AG08395 (cell line): Measurements from ENCODE around the gene SLC9A9.

Source experiments
- DNase-seq: peaks from one replicate; pipeline ENCODE4 v3.0.0; 2012; ENCODE audit warnings: mixed read lengths, low spot score

SLC9A9 gene

GRCh38 chr3:143843587-143843986, 4.7 kb downstream of the SLC9A9 start:
- no peak for DNase-seq

DNA sequence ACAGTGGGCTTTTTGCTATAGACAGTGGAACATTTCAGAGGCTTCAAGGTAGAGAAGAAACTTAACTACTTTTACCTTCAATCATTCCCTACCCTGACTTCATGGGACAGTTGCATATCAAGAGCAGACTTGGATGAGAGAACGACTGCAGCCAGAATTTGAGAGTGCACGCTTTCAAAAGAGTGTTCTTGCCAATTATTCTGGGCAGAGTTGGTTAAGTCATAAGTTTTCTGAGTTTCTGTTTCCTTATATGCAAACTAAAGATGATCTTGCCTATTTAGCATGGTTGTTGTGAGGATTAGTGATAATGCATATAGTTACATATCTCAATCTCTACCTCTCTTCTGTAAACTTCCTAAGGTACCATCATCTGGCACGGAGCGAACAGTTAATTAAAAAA, 7.6 kb downstream of the SLC9A9 start:
- no peak for DNase-seq

GRCh38 chr3:143839980-143840379, 8.3 kb downstream of the SLC9A9 start:
- DNase-seq, result no peak

DNA sequence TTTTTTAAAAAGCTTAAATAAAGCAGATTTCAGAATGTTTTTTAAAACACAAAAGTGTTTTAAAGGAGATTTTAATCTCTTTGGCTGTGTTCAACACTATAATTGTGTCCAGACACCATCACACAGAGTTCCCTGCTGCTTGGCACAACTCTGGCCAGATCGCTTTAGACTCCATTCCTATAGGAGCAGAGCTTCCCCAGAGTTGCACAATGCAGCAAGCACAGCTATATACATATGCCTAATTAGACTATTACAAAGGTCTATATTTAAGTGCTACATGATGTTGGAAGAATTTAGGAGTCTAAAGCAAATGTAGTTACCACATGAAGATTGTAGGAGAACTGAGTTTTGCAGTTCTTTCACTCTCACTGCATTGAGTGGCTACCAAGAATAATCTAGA, 11.2 kb downstream of the SLC9A9 start:
- no peak for DNase-seq

GRCh38 chr3:143835312-143835711, 13.0 kb downstream of the SLC9A9 start:
- no peak for DNase-seq

DNA sequence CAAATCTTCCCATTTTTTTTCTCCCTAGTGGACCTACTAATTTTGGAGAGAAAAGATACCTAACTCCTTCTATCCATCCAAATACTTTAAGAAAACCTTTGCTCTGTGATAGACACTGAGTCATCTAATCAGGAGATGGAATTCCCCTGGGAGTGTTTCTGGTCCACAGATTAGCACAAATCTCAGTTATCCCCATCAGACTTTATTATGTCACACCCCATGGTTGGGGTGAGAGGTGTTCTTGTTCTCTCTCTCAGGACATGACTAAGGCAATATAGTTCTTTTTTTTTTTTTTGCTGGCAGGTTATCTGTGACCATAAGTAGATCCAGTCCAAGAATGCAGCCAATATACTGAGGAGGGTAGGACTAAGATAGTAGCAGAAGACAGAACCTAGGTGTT, 15.8 kb downstream of the SLC9A9 start:
- DNase-seq, result no peak

- no peak for DNase-seq
These were observed 16.3 kb downstream of the SLC9A9 start for GRCh38 chr3:143831994-143832393.

- peak; percentile 56 for DNase-seq
These were observed 17.1 kb downstream of the SLC9A9 start for GRCh38 chr3:143831208-143831607.

GRCh38 chr3:143830786-143831185, 17.5 kb downstream of the SLC9A9 start:
- DNase-seq, result no peak

GRCh38 chr3:143830063-143830462, 18.2 kb downstream of the SLC9A9 start:
- DNase-seq, result no peak

- no peak for DNase-seq
These were observed 20.8 kb downstream of the SLC9A9 start for GRCh38 chr3:143827425-143827824.

DNA sequence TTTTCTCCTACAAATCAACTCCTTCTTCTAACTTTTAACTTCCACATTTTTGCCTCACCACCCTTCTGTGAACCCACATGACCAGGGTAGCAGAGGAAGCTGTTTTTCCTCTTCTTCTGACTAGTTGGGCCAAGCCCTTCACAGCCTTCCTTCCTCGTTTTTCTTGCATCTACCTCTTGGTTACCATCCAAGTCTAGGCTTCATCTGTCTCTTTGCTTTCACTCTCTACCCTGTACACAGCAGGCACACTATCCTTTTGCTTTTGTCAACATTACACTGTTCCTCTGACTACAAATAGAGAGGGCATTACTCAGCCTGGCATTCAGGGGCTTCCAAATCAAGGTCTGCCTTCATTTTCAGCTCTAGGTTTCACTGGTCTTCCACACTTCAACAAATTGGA, 22.0 kb downstream of the SLC9A9 start:
- DNase-seq, result no peak

- no peak for DNase-seq
These were observed 22.8 kb downstream of the SLC9A9 start for GRCh38 chr3:143825513-143825912.

DNA sequence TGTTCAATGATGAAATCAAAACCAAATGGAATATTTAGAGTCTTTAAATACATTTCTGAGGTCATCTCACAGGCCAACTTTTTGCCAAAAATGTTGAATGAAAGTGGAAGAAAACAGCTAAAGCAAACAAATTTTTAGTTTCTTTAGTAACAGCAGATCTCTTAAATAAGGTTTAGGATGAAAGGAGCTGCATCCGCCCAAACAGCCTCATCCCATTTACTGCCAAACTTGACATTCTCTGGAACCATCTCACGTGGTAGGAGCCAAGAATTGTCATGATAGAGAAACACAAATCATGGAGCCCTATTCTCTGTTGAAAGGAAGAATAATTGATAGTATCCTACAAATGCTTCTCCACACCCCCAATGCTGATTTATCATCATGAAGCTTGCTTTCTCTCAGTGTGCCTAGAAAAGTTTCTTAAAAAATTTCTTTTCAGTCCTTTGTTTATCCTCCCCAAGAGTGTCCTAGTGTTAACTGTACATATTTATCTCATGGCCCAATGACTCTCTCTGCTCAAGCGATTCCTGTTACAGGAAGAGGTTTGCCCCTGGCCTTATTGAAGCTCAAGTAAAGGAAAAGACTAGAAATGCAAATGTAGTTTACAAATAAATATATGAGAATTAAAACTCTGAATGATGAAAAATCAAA, 23.4 kb downstream of the SLC9A9 start:
- DNase-seq, result peak; percentile 39

DNA sequence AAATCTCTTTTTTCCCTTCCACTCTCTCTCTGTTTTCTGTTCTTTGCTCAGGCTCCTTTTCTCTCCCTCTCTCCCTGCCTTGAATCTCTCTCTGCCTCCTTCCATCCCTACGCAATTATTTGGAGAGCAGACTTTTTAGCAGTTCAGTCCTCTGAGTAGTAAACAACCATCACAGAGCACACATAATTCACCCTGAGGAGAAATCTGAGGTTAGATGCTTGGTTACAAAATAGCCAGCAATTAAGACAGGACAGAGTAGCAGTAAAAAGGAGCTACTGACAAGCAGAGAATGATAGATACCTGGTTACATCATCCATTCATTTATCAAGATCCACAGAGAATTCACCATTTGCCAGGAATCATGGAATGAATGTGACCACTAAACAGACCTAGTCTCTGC, 25.5 kb downstream of the SLC9A9 start:
- no peak for DNase-seq

DNA sequence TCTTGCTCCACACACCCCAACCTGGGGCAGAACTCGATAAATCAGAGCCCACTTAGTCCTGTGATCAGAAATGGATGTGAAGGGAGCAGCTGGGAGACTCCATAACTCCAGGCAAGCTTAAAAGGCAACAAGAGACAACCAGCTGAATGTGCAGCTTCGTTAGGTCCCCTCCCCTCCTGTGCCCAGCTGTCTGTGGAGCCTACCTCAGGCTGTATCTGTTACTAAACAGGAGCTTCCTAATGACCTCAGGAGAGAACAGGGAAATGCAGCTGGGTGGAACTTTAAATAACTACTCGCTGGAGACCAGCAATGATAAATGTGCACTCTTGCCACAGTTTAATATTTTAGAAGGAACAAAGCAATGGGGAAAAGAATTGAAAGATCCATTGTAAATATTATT, 25.9 kb downstream of the SLC9A9 start:
- DNase-seq, result no peak

DNA sequence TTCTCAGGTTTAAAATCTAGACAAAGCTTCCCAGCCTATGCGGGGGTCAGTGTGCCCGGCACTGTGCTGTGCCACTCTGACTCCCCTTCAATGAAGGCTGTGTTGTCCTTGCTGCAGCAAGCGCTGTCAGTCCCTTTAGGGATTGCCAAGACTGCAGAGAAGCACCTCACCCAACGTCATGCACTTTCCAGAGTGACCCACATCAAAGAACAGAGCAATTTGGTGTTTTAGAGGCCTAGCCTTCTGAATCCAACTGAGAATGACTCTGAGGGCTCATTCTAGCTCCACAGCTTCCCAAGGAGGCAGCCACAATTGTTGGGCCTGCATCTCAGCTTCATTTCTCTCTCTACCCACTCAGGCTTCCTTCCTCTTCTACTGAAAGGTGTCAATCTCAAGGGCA, 26.4 kb downstream of the SLC9A9 start:
- DNase-seq, result no peak

- DNase-seq, result peak; percentile 13
These were observed 27.6 kb downstream of the SLC9A9 start for GRCh38 chr3:143820466-143821221.

GRCh38 chr3:143819890-143820289, 28.4 kb downstream of the SLC9A9 start:
- no peak for DNase-seq

DNA sequence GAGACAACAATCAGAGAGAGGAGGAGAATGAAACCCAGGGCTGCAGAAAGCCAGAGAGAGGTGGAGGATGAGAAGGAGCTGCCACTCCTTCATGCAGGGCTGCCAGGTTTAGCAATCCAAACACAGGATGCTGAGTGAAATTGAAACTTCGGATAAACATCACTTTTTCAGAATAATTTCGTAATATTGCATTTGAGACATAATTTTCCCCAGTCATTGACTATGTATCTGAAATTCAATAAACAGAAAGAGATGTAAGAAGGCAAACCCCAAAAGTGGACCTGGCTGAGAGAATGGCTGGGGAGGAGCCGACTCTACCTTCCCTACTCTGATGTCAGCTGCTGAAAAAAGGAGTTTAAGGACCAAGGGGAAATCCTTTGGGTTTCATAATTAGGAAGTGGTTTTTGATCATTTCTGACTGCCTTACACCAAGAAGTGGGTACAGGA, 33.8 kb downstream of the SLC9A9 start:
- DNase-seq, result no peak

GRCh38 chr3:143812481-143812880, 35.8 kb downstream of the SLC9A9 start:
- DNase-seq, result no peak

DNA sequence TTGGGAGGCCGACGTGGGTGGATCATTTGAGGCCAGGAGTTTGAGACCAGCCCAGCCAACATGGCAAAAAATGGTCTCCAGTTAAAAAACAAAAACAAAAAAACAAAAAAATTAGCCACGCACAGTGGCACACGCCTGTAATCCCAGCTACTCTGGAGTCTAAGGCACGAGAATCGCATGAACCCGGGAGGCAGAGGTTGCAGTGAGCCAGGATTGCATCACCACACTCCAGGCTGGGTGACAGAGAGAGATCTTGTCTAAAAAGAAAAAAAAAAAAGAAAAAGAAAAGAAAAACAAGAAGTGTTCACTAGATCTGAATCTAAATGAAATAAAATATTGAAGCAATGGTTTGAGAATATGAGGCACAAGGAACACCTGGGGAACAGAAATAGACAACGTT, 36.7 kb downstream of the SLC9A9 start:
- DNase-seq, result no peak

- DNase-seq, result no peak
These were observed 37.4 kb downstream of the SLC9A9 start for GRCh38 chr3:143810953-143811265.
